Body of pancreas (tissue), 4 donors: ENCODE results near the gene SHISA3. TPM values are rescaled to one million over a fixed set of nuclear protein-coding genes. Genes with fewer than 3 reads are reported as not detected.

Experiments
- ATAC-seq: fragments of 150-250 bp; one replicate; pipeline ENCODE4 v1.9.1; 2016
- DNase-seq, 4 donors: peaks; one replicate each; pipeline ENCODE4 v3.0.0-alpha.2; 2019
- H3K27ac ChIP-seq, 4 donors: fragments of 200-600 bp; sonication (generic); 1 replicate in 3 of 4; 2 replicates in 1 of 4; pipeline versions ENCODE4 v1.5.1 to v1.6.1; 2016 to 2019; ENCODE audit warnings: mild to moderate bottlenecking in 1 of 4, mixed read lengths in 1 of 4, moderate library complexity in 1 of 4
- H3K27me3 ChIP-seq, 2 donors: fragments of 200-600 bp; sonication (generic); one replicate each; pipeline ENCODE4 v1.6.0; 2016; ENCODE audit warnings: mild to moderate bottlenecking in 1 of 2
- H3K36me3 ChIP-seq, 2 donors: fragments of 200-600 bp; sonication (generic); replicated peaks in 1 of 2; 2 replicates each; pipeline ENCODE4 v1.5.1; 2016; ENCODE audit warnings: low read depth in 2 of 2; ENCODE audit not compliant: insufficient read depth in 1 of 2
- H3K4me1 ChIP-seq: fragments of 200-600 bp; sonication (generic); one replicate; pipeline ENCODE4 v1.6.0; 2016
- H3K4me3 ChIP-seq, 2 donors: fragments of 200-600 bp; sonication (generic); 1 replicate in 1 of 2; 2 replicates in 1 of 2; pipeline ENCODE4 v1.5.1; 2016 to 2019
- H3K9me3 ChIP-seq, 3 donors: fragments of 200-600 bp; sonication (generic); 1 replicate in 2 of 3; 2 replicates in 1 of 3; pipeline ENCODE4 v1.5.1; 2016
- CTCF ChIP-seq, 7 experiments: fragments of 450-650 bp in 4 of 7; fragments of 200-600 bp in 3 of 7; sonication (generic) in 3 of 7; IDR thresholded peaks; one replicate each; pipeline ENCODE4 v1.5.1; 2016 to 2019; ENCODE audit warnings: antibody characterized with exemption in 7 of 7
- POLR2A ChIP-seq, 3 donors: fragments of 450-650 bp; IDR thresholded peaks; one replicate each; pipeline ENCODE4 v1.6.1; 2016; ENCODE audit warnings: antibody characterized with exemption in 3 of 3, mild to moderate bottlenecking in 2 of 3
- WGBS, 2 donors: methylation state at CpG; one replicate each; pipeline ENCODE4 v1.1.5; 2017; 5-methylcytosine and 5-hydroxymethylcytosine counted together
- intact Hi-C: fragments of 100-400 bp; cut with DNase I; formaldehyde crosslinking; loops from one replicate; pipeline ENCODE4 v1.15.1; 2023
- total RNA-seq, 2 donors: library from RNA; depleted of rRNA; stranded (reverse); fragments of >200 nt; gene quantifications; one replicate each; pipeline ENCODE4 v1.1.0, GENCODE V29; 2016

SHISA3 gene
- total RNA-seq: 1 to 10 TPM in 1 of 2 donors, not detected in 1; 1.0 TPM

- H3K36me3 ChIP-seq: no peaks in the 10 kb centered on the region
- no peak for DNase-seq
- 4 to 9% methylated on average over 24 to 61 of the region's 61 CpGs for WGBS, 2 donors
These were observed at the start of gene SHISA3 for GRCh38 chr4:42396752-42397634. TSS of gene SHISA3 (plus strand) at chr4:42397488. CDS start at chr4:42398057, 569 bp downstream.

DNA sequence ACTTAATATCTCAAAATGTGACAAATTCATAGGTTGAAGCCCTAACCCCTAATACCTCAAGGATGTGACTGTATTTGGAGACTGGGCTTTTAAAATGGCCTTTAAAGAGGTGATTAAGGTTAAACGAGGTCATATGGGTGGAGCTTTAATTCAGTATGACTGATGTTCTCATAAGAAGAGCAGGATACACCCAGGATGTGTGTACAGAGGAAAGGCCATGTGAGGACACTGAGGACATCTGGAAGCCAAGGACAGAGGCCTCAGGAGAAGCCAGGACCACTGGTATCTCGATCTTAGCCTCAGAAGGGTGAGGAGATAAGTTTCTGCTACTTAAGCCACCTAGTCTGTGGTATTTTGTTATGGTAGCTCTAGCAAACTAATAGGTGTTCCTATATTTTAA lies 49.0 kb upstream of the SHISA3 start:
- TF ChIP-seq CTCF (IDR thresholded peaks at IDR 0.05) (no peak), POLR2A (IDR thresholded peaks at IDR 0.05) (no peak)
- no peak overlapping the region for H3K4me3 ChIP-seq
- no peaks in the 10 kb centered on the region for H3K9me3 ChIP-seq
- H3K27me3 ChIP-seq: no peaks in the 10 kb centered on the region
- intact Hi-C loops: no loop called here
- no peaks in the 10 kb centered on the region for H3K4me1 ChIP-seq
- WGBS, 2 donors: 57 to 60% methylated on average over 2 of the region's 2 CpGs
- ATAC-seq (no peak), DNase-seq (no peak)
- no peaks in the 10 kb centered on the region for H3K36me3 ChIP-seq
- H3K27ac ChIP-seq: no peak overlapping the region

More at GRCh38 chr4:42396752-42397634, at the start of gene SHISA3:
- H3K4me3 ChIP-seq: peak within 1 kb of the TSS in 1 of 2 donors; percentile 32
- no peak for ATAC-seq
- peaks cover 0 to 32% of the 10 kb centered on the region in 2 donors for H3K27me3 ChIP-seq
- no peak within 1 kb of the TSS for H3K27ac ChIP-seq
- intact Hi-C loops: no loop called here
- no peaks in the 10 kb centered on the region for H3K9me3 ChIP-seq
- TF ChIP-seq CTCF (IDR thresholded peaks at IDR 0.05) (no peak), POLR2A (IDR thresholded peaks at IDR 0.05) (no peak)
- H3K4me1 ChIP-seq: peaks cover 36% of the 10 kb centered on the region

GRCh38 chr4:42348692-42349091 lies 48.6 kb upstream of the SHISA3 start:
- H3K4me1 ChIP-seq: no peaks in the 10 kb centered on the region
- 81 to 88% methylated on average over 5 of the region's 5 CpGs for WGBS, 2 donors
- no peaks in the 10 kb centered on the region for H3K9me3 ChIP-seq
- intact Hi-C loops: no loop called here
- no peak for ATAC-seq
- no peak overlapping the region for H3K27ac ChIP-seq
- TF ChIP-seq CTCF (IDR thresholded peaks at IDR 0.05): no peak
- TF ChIP-seq POLR2A (IDR thresholded peaks at IDR 0.05): no peak
- DNase-seq: no peak
- no peaks in the 10 kb centered on the region for H3K36me3 ChIP-seq
- no peaks in the 10 kb centered on the region for H3K27me3 ChIP-seq
- no peak overlapping the region for H3K4me3 ChIP-seq

- intact Hi-C loops: no loop called here
- Histone ChIP-seq H3K4me3 (no peak overlapping the region), H3K4me1 (no peaks in the 10 kb centered on the region), H3K27me3 (no peaks in the 10 kb centered on the region), H3K36me3 (no peaks in the 10 kb centered on the region), H3K9me3 (no peaks in the 10 kb centered on the region), H3K27ac (no peak overlapping the region)
- TF ChIP-seq POLR2A (IDR thresholded peaks at IDR 0.05): no peak
- no peak for TF ChIP-seq CTCF (IDR thresholded peaks at IDR 0.05)
- DNase-seq (no peak), ATAC-seq (no peak)
- 91 to 93% methylated on average over 4 of the region's 4 CpGs for WGBS, 2 donors
These were observed 46.6 kb upstream of the SHISA3 start for GRCh38 chr4:42350611-42351182.
